ENCODE results near the gene KIF12. TPM values are rescaled to one million over a fixed set of nuclear protein-coding genes. Genes with fewer than 3 reads are reported as not detected.
A peak's percentile ranks its signal among the peaks of the same experiment; 100 is the strongest.

The KIF12 gene
- total RNA-seq, 1 donor from 2014 or later: 0.64 TPM

DNA sequence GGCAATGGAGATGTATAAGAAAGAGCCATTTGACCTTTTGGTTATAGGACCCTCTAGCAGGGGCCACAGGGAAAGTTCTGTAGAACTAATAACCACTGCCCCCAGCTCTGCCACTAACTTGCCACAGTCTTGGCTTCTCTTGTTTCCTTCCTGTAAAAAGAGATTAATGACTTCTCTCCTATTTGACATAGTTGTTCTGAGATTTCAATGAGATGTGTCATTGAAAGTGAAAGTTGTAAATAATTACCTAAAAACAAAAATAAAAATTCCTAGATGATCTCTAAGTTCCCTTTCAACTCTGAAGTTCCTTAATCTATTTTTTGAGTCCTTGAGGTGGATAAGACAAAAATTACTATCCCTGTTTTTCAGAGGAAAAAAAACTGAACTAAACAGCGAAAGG, 1.4 kb upstream of the KIF12 start:
- peaks cover 4% of the 10 kb centered on the region for H3K9me3 Mint-ChIP-seq (ENCODE audit: unreplicated experiment)
- peaks cover 38% of the 10 kb centered on the region for H3K27me3 Mint-ChIP-seq (ENCODE audit: unreplicated experiment)
- peaks cover 7% of the 10 kb centered on the region for H3K36me3 Mint-ChIP-seq (ENCODE audit: unreplicated experiment)
- TF ChIP-seq, protein P1, sequence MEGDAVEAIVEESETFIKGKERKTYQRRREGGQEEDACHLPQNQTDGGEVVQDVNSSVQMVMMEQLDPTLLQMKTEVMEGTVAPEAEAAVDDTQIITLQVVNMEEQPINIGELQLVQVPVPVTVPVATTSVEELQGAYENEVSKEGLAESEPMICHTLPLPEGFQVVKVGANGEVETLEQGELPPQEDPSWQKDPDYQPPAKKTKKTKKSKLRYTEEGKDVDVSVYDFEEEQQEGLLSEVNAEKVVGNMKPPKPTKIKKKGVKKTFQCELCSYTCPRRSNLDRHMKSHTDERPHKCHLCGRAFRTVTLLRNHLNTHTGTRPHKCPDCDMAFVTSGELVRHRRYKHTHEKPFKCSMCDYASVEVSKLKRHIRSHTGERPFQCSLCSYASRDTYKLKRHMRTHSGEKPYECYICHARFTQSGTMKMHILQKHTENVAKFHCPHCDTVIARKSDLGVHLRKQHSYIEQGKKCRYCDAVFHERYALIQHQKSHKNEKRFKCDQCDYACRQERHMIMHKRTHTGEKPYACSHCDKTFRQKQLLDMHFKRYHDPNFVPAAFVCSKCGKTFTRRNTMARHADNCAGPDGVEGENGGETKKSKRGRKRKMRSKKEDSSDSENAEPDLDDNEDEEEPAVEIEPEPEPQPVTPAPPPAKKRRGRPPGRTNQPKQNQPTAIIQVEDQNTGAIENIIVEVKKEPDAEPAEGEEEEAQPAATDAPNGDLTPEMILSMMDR (IDR thresholded peaks at IDR 0.05): no peak
- no peak overlapping the region for H3K27ac Mint-ChIP-seq (ENCODE audit: unreplicated experiment)
- DNase-seq (ENCODE audit: extremely low spot score, unreplicated experiment): no peak
- peaks cover 14% of the 10 kb centered on the region for H3K4me1 Mint-ChIP-seq (ENCODE audit: unreplicated experiment)
- no peak overlapping the region for H3K4me3 Mint-ChIP-seq (ENCODE audit: unreplicated experiment)

DNA sequence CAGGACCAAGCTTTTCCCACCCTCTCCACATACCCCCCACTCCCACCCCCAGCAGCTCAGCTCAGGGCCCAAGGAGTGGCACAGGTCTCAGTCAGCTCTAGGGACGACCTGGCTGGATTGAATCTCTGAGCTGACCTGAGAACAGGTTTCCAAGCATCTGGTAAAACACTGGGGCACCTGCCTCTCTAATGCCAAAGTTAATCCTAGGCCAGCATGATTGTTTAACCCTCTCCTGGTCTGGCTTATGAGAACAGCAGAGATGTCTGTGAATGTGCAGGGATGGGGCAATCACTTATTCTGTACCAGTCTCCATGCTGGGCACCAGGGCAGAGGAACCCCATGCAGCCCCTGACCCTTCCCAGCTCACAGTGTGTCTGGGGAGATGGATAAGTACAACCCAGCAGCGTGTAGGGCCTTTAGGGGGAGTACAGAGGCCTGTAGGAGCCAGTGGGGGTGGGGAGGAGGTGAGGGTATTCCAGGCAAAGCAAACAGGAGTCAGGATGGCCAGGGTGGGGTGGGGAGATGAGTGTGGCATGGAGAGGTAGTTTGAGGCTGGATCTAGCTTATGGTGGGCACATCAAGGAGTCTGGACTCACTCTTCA, 678 bp upstream of the KIF12 start:
- TF ChIP-seq, protein P1 (IDR thresholded peaks at IDR 0.05): no peak
- peaks cover 7% of the 10 kb centered on the region for H3K36me3 Mint-ChIP-seq (ENCODE audit: unreplicated experiment)
- H3K27me3 Mint-ChIP-seq (ENCODE audit: unreplicated experiment): peaks cover 31% of the 10 kb centered on the region
- peaks cover 4% of the 10 kb centered on the region for H3K9me3 Mint-ChIP-seq (ENCODE audit: unreplicated experiment)
- no peak overlapping the region for H3K27ac Mint-ChIP-seq (ENCODE audit: unreplicated experiment)
- H3K4me1 Mint-ChIP-seq (ENCODE audit: unreplicated experiment): peaks cover 10% of the 10 kb centered on the region
- no peak for DNase-seq (ENCODE audit: extremely low spot score, unreplicated experiment)
- no peak overlapping the region for H3K4me3 Mint-ChIP-seq (ENCODE audit: unreplicated experiment)

DNA sequence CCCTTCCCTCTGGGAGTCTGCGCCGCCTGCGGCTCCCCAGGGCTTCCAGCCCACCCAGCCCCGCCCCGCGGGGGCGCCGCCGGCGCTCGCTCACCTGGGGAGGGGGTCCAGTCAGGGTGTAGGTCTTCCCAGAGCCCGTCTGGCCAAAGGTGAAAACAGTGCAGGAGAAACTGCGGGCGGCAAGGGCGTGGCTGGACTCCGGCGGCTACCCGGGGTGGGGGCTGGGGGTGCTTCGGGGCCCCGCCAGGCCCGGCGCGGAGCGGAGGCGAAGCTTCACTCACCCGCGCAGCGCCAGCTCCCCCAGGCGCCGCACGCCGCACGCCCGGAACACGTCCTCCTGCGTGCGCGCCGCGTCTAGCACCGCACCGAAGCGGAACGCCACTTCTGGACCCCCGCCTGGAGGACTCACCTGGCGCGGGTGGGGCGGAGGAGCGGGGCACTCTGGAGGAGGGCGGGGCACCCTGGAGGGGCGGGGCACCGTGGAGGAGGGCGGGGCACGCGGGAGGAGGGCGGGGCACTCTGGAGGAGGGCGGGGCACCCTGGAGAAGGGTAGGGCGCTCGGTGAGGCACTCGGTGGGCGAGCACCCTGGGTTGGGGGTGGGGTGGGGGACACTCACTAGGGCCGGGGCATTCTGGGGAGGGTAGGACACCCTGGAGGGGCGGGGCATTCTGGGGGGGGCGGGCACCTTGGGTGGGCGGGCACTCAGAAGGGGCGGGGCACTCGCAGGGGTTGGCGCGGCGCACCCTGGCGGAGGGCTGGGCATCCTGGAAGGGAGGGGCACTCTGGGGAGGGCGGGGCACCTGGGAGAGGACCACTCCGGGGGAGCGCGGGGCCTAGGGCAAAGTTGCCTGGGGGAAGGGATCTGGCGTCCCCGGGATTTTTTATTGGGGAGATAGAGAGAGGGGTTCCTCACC, 814 bp downstream of the KIF12 start:
- Mint-ChIP-seq H3K9me3 (ENCODE audit: unreplicated experiment) (peaks cover 4% of the 10 kb centered on the region), H3K4me1 (ENCODE audit: unreplicated experiment) (peaks cover 8% of the 10 kb centered on the region), H3K27me3 (ENCODE audit: unreplicated experiment) (peaks cover 19% of the 10 kb centered on the region), H3K27ac (ENCODE audit: unreplicated experiment) (no peak overlapping the region), H3K36me3 (ENCODE audit: unreplicated experiment) (peaks cover 7% of the 10 kb centered on the region), H3K4me3 (ENCODE audit: unreplicated experiment) (no peak overlapping the region)
- TF ChIP-seq, protein P1 (IDR thresholded peaks at IDR 0.05): no peak
- no peak for DNase-seq (ENCODE audit: extremely low spot score, unreplicated experiment)

DNA sequence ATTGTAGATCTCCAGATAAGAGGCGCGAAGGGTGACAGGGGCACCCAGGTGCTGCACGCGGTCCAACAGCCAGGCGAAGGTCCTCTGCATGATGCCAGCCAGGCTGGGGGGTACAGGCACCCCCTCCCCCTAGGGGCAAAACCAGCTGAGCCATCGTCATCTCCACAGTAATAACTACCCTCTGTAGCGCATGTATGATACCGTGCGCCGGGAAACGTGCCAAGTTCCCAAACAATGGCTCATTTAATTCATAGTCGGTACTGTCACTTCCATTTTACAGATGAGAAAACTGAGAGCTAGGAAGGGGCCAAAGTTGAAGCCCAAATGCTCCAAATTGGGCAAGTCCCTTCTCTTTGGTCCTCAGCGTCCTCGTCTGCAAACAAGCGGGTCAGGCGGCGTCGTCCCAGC, 1.5 kb downstream of the KIF12 start:
- Mint-ChIP-seq H3K36me3 (ENCODE audit: unreplicated experiment) (peaks cover 6% of the 10 kb centered on the region), H3K4me1 (ENCODE audit: unreplicated experiment) (peaks cover 8% of the 10 kb centered on the region), H3K27me3 (ENCODE audit: unreplicated experiment) (peaks cover 16% of the 10 kb centered on the region), H3K9me3 (ENCODE audit: unreplicated experiment) (peaks cover 2% of the 10 kb centered on the region), H3K4me3 (ENCODE audit: unreplicated experiment) (peak overlapping the region; percentile 38), H3K27ac (ENCODE audit: unreplicated experiment) (no peak overlapping the region)
- no peak for DNase-seq (ENCODE audit: extremely low spot score, unreplicated experiment)
- TF ChIP-seq, protein P1 (IDR thresholded peaks at IDR 0.05): no peak

Measured in osteocyte (in vitro differentiated cells).